ENCODE data around the gene ZNF639. TPM values are rescaled to one million over a fixed set of nuclear protein-coding genes. Genes with fewer than 3 reads are reported as not detected.

Gene ZNF639
- total RNA-seq, 5 donors from 2014 or later (not counting 1 experiment from before 2014, with no cell fraction given): 35.1 to 74.9 (median 36.5) TPM

DNA sequence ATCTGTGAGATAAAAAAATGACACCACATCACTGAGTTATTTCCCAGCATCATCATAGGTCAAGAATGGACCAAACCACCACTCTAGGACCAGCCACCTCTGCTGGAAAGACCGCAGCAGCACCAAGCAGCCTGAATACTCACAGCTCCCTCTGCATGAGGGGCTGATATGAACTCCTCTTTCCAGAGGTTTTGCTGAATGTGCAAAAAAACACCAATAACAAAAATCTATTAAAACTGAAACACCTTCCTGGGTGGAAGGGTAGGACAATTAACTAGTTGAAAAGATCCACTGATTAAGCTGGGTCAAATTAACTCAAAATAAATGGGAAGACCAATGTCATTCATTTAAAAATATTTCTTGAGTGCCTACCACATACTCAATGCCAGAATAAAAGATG, 43.0 kb upstream of the ZNF639 start:
- no peak overlapping the region for H3K27ac Mint-ChIP-seq
- no peak overlapping the region for H3K27ac ChIP-seq (ENCODE audit: low read length)
- no peaks in the 10 kb centered on the region for H3K9me3 Mint-ChIP-seq
- ChIA-PET POLR2A (no interaction called here), CTCF (no interaction called here)
- no peaks in the 10 kb centered on the region for H3K36me3 ChIP-seq (ENCODE audit: control insufficient read depth in 2 of 2, extremely low read depth in 1 of 2, insufficient read depth in 1 of 2, low read length in 1 of 2)
- H3K4me3 ChIP-seq (ENCODE audit: control insufficient read depth in 1 of 2, extremely low read depth in 1 of 2, low read length in 1 of 2): no peak overlapping the region
- no peak for DNase-seq
- H3K4me3 Mint-ChIP-seq: no peak overlapping the region
- H3K27me3 ChIP-seq (replicated peaks in 1 of 2; ENCODE audit: control insufficient read depth in 2 of 2, extremely low read depth in 1 of 2, insufficient read depth in 2 of 2, low read length in 1 of 2): peaks cover 0 to 15% of the 10 kb centered on the region in 2 experiments
- H3K4me1 Mint-ChIP-seq: no peaks in the 10 kb centered on the region
- no peak for ATAC-seq (replicated peaks in 1 of 4)
- H3K9me3 ChIP-seq: no peaks in the 10 kb centered on the region
- H3K36me3 Mint-ChIP-seq: no peaks in the 10 kb centered on the region
- peaks cover 19 to 31% of the 10 kb centered on the region in 2 donors for H3K27me3 Mint-ChIP-seq
- 100% methylated on average over 1 of the region's 1 CpG for WGBS (ENCODE audit: insufficient coverage)
- H3K4me1 ChIP-seq (ENCODE audit: control insufficient read depth in 1 of 2, extremely low read depth in 1 of 2, insufficient read depth in 2 of 2, low read length in 2 of 2): no peaks in the 10 kb centered on the region

- no peak overlapping the region for H3K27ac ChIP-seq (ENCODE audit: low read length)
- H3K27me3 Mint-ChIP-seq: peaks cover 13 to 29% of the 10 kb centered on the region in 2 donors
- no peaks in the 10 kb centered on the region for H3K9me3 ChIP-seq
- H3K9me3 Mint-ChIP-seq: no peaks in the 10 kb centered on the region
- no peaks in the 10 kb centered on the region for H3K36me3 ChIP-seq (ENCODE audit: control insufficient read depth in 2 of 2, extremely low read depth in 1 of 2, insufficient read depth in 1 of 2, low read length in 1 of 2)
- no peak overlapping the region for H3K27ac Mint-ChIP-seq
- H3K27me3 ChIP-seq (replicated peaks in 1 of 2; ENCODE audit: control insufficient read depth in 2 of 2, extremely low read depth in 1 of 2, insufficient read depth in 2 of 2, low read length in 1 of 2): peaks cover 0 to 11% of the 10 kb centered on the region in 2 experiments
- WGBS (ENCODE audit: insufficient coverage): 100% methylated on average over 1 of the region's 3 CpGs
- ChIA-PET CTCF (no interaction called here), POLR2A (no interaction called here)
- H3K4me1 Mint-ChIP-seq: no peaks in the 10 kb centered on the region
- H3K4me3 Mint-ChIP-seq: no peak overlapping the region
- H3K4me1 ChIP-seq (ENCODE audit: control insufficient read depth in 1 of 2, extremely low read depth in 1 of 2, insufficient read depth in 2 of 2, low read length in 2 of 2): no peaks in the 10 kb centered on the region
- H3K36me3 Mint-ChIP-seq: no peaks in the 10 kb centered on the region
- H3K4me3 ChIP-seq (ENCODE audit: control insufficient read depth in 1 of 2, extremely low read depth in 1 of 2, low read length in 1 of 2): no peak overlapping the region
- no peak for DNase-seq
- no peak for ATAC-seq (replicated peaks in 1 of 4)
Observed at GRCh38 chr3:179281825-179282224, 41.0 kb upstream of the ZNF639 start.

DNA sequence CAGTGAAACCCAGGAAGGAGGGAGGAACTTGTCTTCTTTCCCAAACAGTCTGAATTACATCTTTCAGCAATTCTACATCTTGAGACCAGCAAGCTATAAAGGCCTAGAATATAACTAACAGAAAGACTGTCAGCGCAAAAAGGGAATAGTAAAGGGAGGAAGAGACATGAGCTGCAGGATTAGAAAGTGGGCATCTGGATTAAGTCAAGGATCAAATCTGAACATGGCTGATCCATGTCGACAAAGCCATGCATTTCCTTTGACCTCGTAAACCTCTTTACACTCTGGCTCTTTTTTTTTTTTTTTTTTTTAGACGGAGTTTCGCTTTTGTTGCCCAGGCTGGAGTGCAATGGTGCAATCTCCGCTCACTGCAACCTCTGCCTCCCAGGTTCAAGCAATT, 36.5 kb upstream of the ZNF639 start:
- ChIA-PET CTCF (no interaction called here), POLR2A (no interaction called here)
- Histone ChIP-seq H3K4me1 (ENCODE audit: control insufficient read depth in 1 of 2, extremely low read depth in 1 of 2, insufficient read depth in 2 of 2, low read length in 2 of 2) (no peaks in the 10 kb centered on the region), H3K27me3 (replicated peaks in 1 of 2; ENCODE audit: control insufficient read depth in 2 of 2, extremely low read depth in 1 of 2, insufficient read depth in 2 of 2, low read length in 1 of 2) (no peaks in the 10 kb centered on the region), H3K4me3 (ENCODE audit: control insufficient read depth in 1 of 2, extremely low read depth in 1 of 2, low read length in 1 of 2) (no peak overlapping the region), H3K27ac (ENCODE audit: low read length) (no peak overlapping the region), H3K36me3 (ENCODE audit: control insufficient read depth in 2 of 2, extremely low read depth in 1 of 2, insufficient read depth in 1 of 2, low read length in 1 of 2) (no peaks in the 10 kb centered on the region), H3K9me3 (no peaks in the 10 kb centered on the region)
- 80% methylated on average over 1 of the region's 6 CpGs for WGBS (ENCODE audit: insufficient coverage)
- Mint-ChIP-seq H3K4me1 (no peaks in the 10 kb centered on the region), H3K36me3 (no peaks in the 10 kb centered on the region), H3K27ac (no peak overlapping the region), H3K27me3 (peaks cover 10 to 12% of the 10 kb centered on the region in 2 donors), H3K9me3 (no peaks in the 10 kb centered on the region), H3K4me3 (no peak overlapping the region)
- ATAC-seq (replicated peaks in 1 of 4) (no peak), DNase-seq (no peak)

- no peaks in the 10 kb centered on the region for H3K4me1 Mint-ChIP-seq
- POLR2A ChIA-PET: interaction anchor here in 1 of 2 donors (0.5 to 0.6 kb wide), 2 partner anchors 162 to 198 kb away, joined by 3 to 13 read pairs; no protein-coding TSS in a partner anchor
- CTCF ChIA-PET: interaction anchor here in 1 of 2 donors (0.6 kb wide), 1 partner anchor 58 kb away, joined by 3 read pairs; no protein-coding TSS in a partner anchor
- no peak overlapping the region for H3K4me3 Mint-ChIP-seq
- Histone ChIP-seq H3K9me3 (no peaks in the 10 kb centered on the region), H3K36me3 (ENCODE audit: control insufficient read depth in 2 of 2, extremely low read depth in 1 of 2, insufficient read depth in 1 of 2, low read length in 1 of 2) (no peaks in the 10 kb centered on the region), H3K4me3 (ENCODE audit: control insufficient read depth in 1 of 2, extremely low read depth in 1 of 2, low read length in 1 of 2) (no peak overlapping the region), H3K27ac (ENCODE audit: low read length) (no peak overlapping the region), H3K4me1 (ENCODE audit: control insufficient read depth in 1 of 2, extremely low read depth in 1 of 2, insufficient read depth in 2 of 2, low read length in 2 of 2) (no peaks in the 10 kb centered on the region), H3K27me3 (replicated peaks in 1 of 2; ENCODE audit: control insufficient read depth in 2 of 2, extremely low read depth in 1 of 2, insufficient read depth in 2 of 2, low read length in 1 of 2) (peaks cover 0 to 4% of the 10 kb centered on the region in 2 experiments)
- H3K27me3 Mint-ChIP-seq: peaks cover 4 to 7% of the 10 kb centered on the region in 2 donors
- DNase-seq: no peak
- no peaks in the 10 kb centered on the region for H3K36me3 Mint-ChIP-seq
- 72% methylated on average over 2 of the region's 4 CpGs for WGBS (ENCODE audit: insufficient coverage)
- no peaks in the 10 kb centered on the region for H3K9me3 Mint-ChIP-seq
- H3K27ac Mint-ChIP-seq: no peak overlapping the region
- no peak for ATAC-seq (replicated peaks in 1 of 4)
Observed at GRCh38 chr3:179288845-179289244, 34.0 kb upstream of the ZNF639 start.

DNA sequence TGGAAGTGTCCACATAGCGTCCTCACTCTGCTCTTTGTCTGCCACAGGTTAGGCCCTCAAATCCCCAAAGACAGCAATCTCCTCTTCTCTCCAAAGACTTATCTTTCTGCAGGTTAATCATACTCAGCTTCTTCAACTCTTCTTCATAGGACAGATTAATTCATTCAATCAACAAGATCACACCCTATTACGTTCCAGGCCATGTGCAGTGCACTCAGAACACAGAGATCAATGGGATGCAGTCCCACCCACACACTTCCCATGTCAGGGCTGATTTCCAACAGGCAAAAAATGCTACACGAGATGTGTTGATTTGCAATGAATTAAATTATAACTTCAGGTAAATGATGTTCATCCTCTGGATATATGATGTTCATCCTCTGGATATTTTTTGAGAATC, 33.5 kb upstream of the ZNF639 start:
- H3K27ac ChIP-seq (ENCODE audit: low read length): no peak overlapping the region
- ATAC-seq (replicated peaks in 1 of 4): no peak
- WGBS (ENCODE audit: insufficient coverage): 80% methylated on average over 1 of the region's 3 CpGs
- DNase-seq: no peak
- no peaks in the 10 kb centered on the region for H3K9me3 ChIP-seq
- H3K4me3 ChIP-seq (ENCODE audit: control insufficient read depth in 1 of 2, extremely low read depth in 1 of 2, low read length in 1 of 2): no peak overlapping the region
- no peaks in the 10 kb centered on the region for H3K4me1 Mint-ChIP-seq
- no peak overlapping the region for H3K4me3 Mint-ChIP-seq
- peaks cover 0 to 4% of the 10 kb centered on the region in 2 experiments for H3K27me3 ChIP-seq (replicated peaks in 1 of 2; ENCODE audit: control insufficient read depth in 2 of 2, extremely low read depth in 1 of 2, insufficient read depth in 2 of 2, low read length in 1 of 2)
- no peaks in the 10 kb centered on the region for H3K9me3 Mint-ChIP-seq
- H3K27ac Mint-ChIP-seq: no peak overlapping the region
- no peaks in the 10 kb centered on the region for H3K4me1 ChIP-seq (ENCODE audit: control insufficient read depth in 1 of 2, extremely low read depth in 1 of 2, insufficient read depth in 2 of 2, low read length in 2 of 2)
- no peaks in the 10 kb centered on the region for H3K36me3 ChIP-seq (ENCODE audit: control insufficient read depth in 2 of 2, extremely low read depth in 1 of 2, insufficient read depth in 1 of 2, low read length in 1 of 2)
- CTCF ChIA-PET: interaction anchor here in 1 of 2 donors (0.6 kb wide), 1 partner anchor 59 kb away, joined by 3 read pairs; no protein-coding TSS in a partner anchor
- H3K27me3 Mint-ChIP-seq: peaks cover 4 to 7% of the 10 kb centered on the region in 2 donors
- no peaks in the 10 kb centered on the region for H3K36me3 Mint-ChIP-seq
- POLR2A ChIA-PET: interaction anchor here in 1 of 2 donors (0.5 to 0.6 kb wide), 2 partner anchors 163 to 198 kb away, joined by 3 to 13 read pairs; no protein-coding TSS in a partner anchor

GRCh38 chr3:179292450-179292849, 30.4 kb upstream of the ZNF639 start:
- Histone ChIP-seq H3K27ac (ENCODE audit: low read length) (no peak overlapping the region), H3K4me3 (ENCODE audit: control insufficient read depth in 1 of 2, extremely low read depth in 1 of 2, low read length in 1 of 2) (no peak overlapping the region), H3K36me3 (ENCODE audit: control insufficient read depth in 2 of 2, extremely low read depth in 1 of 2, insufficient read depth in 1 of 2, low read length in 1 of 2) (no peaks in the 10 kb centered on the region), H3K27me3 (replicated peaks in 1 of 2; ENCODE audit: control insufficient read depth in 2 of 2, extremely low read depth in 1 of 2, insufficient read depth in 2 of 2, low read length in 1 of 2) (peaks cover 0 to 4% of the 10 kb centered on the region in 2 experiments), H3K4me1 (ENCODE audit: control insufficient read depth in 1 of 2, extremely low read depth in 1 of 2, insufficient read depth in 2 of 2, low read length in 2 of 2) (no peaks in the 10 kb centered on the region), H3K9me3 (no peaks in the 10 kb centered on the region)
- DNase-seq (no peak), ATAC-seq (replicated peaks in 1 of 4) (no peak)
- peaks cover 12 to 16% of the 10 kb centered on the region in 2 donors for H3K27me3 Mint-ChIP-seq
- CTCF ChIA-PET: no interaction called here
- WGBS (ENCODE audit: insufficient coverage): no CpG with 5 or more reads among the region's 2 CpGs
- no peak overlapping the region for H3K4me3 Mint-ChIP-seq
- POLR2A ChIA-PET: no interaction called here
- no peak overlapping the region for H3K27ac Mint-ChIP-seq
- H3K36me3 Mint-ChIP-seq: no peaks in the 10 kb centered on the region
- H3K4me1 Mint-ChIP-seq: no peaks in the 10 kb centered on the region
- H3K9me3 Mint-ChIP-seq: no peaks in the 10 kb centered on the region
